HepG2 (cell line): ENCODE measurements around the gene HSPA1L. TPM values are rescaled to one million over a fixed set of nuclear protein-coding genes. Genes with fewer than 3 reads are reported as not detected.

ENCODE experiments used
- CHD4 ChIP-seq: fragments of 200-600 bp; sonication (generic); IDR thresholded peaks from 2 replicates; pipeline ENCODE4 v1.7.0; 2017; ENCODE audit warnings: mild to moderate bottlenecking, low read length, borderline replicate concordance
- EED ChIP-seq: sonication (generic); formaldehyde crosslinking; IDR thresholded peaks from 2 replicates; pipeline ENCODE4 v1.5.0; 2020; ENCODE audit warnings: mild to moderate bottlenecking, missing genetic modification reagents
- HMG20B ChIP-seq: conservative IDR thresholded peaks from 2 replicates; pipeline ENCODE4 v1.6.1; 2016; ENCODE audit warnings: missing genetic modification reagents, missing compliant biosample characterization
- MBNL3 ChIP-seq: fragments of 250-450 bp; sonication (Bioruptor Pico); conservative IDR thresholded peaks from 2 replicates; pipeline ENCODE4 v1.8.0; 2022; ENCODE audit warnings: mild to moderate bottlenecking, inconsistent platforms
- ONECUT2 ChIP-seq: sonication (generic); formaldehyde crosslinking; IDR thresholded peaks from 2 replicates; pipeline ENCODE4 v1.4.0; 2020; ENCODE audit warnings: missing genetic modification reagents
- PHF20 ChIP-seq: sonication (generic); formaldehyde crosslinking; IDR thresholded peaks from 2 replicates; pipeline ENCODE4 v1.5.0; 2020; ENCODE audit warnings: mild to moderate bottlenecking, missing genetic modification reagents
- PLSCR1 ChIP-seq: sonication (generic); formaldehyde crosslinking; IDR thresholded peaks from 2 replicates; pipeline ENCODE4 v1.5.0; 2020; ENCODE audit warnings: missing genetic modification reagents, mild to moderate bottlenecking, borderline replicate concordance
- PRMT3 ChIP-seq: sonication (generic); formaldehyde crosslinking; IDR thresholded peaks from 2 replicates; pipeline ENCODE4 v1.8.1; 2022; ENCODE audit warnings: low read depth, mild to moderate bottlenecking, moderate library complexity, missing genetic modification reagents, borderline replicate concordance
- RBM22 ChIP-seq: fragments of 200-400 bp; formaldehyde crosslinking; optimal IDR thresholded peaks from 2 replicates; pipeline ENCODE3; 2017; ENCODE audit warnings: mild to moderate bottlenecking, low read length, moderate library complexity
- RELA ChIP-seq: sonication (generic); formaldehyde crosslinking; IDR thresholded peaks from 2 replicates; pipeline ENCODE4 v1.4.0; 2020; ENCODE audit warnings: missing genetic modification reagents
- REST ChIP-seq, 2 experiments: IDR thresholded peaks; 2 replicates each; pipeline ENCODE4 v1.6.1; 2011 to 2012; ENCODE audit warnings: low read length in 2 of 2, borderline replicate concordance in 1 of 2, low read depth in 1 of 2, mild to moderate bottlenecking in 1 of 2, moderate library complexity in 1 of 2
- RFX1 ChIP-seq: fragments of 450-650 bp; IDR thresholded peaks from 2 replicates; pipeline ENCODE4 v1.6.1; 2017
- TP53 ChIP-seq: sonication (generic); formaldehyde crosslinking; conservative IDR thresholded peaks from 2 replicates; pipeline ENCODE4 v1.4.0; 2020; ENCODE audit warnings: missing genetic modification reagents
- ZBTB43 ChIP-seq: sonication (generic); formaldehyde crosslinking; conservative IDR thresholded peaks from 2 replicates; pipeline ENCODE4 v1.4.0; 2020; ENCODE audit warnings: missing genetic modification reagents
- ZNF224 ChIP-seq: sonication (generic); formaldehyde crosslinking; IDR thresholded peaks from 2 replicates; pipeline ENCODE4 v1.5.0; 2020; ENCODE audit warnings: mild to moderate bottlenecking, missing genetic modification reagents
- ZNF329 ChIP-seq: sonication (generic); formaldehyde crosslinking; IDR thresholded peaks from 2 replicates; pipeline ENCODE4 v1.9.0; 2021; ENCODE audit warnings: low read depth, mild to moderate bottlenecking, missing genetic modification reagents
- ZNF343 ChIP-seq: sonication (generic); formaldehyde crosslinking; IDR thresholded peaks from 2 replicates; pipeline ENCODE4 v1.4.0; 2020; ENCODE audit warnings: mild to moderate bottlenecking, missing genetic modification reagents
- ZNF776 ChIP-seq: sonication (generic); formaldehyde crosslinking; IDR thresholded peaks from 2 replicates; pipeline ENCODE4 v1.4.0; 2020; ENCODE audit warnings: mild to moderate bottlenecking, missing genetic modification reagents
- ZSCAN29 ChIP-seq: sonication (generic); formaldehyde crosslinking; conservative IDR thresholded peaks from 2 replicates; pipeline ENCODE4 v1.4.0; 2020; ENCODE audit warnings: mild to moderate bottlenecking, missing genetic modification reagents
- ZXDC ChIP-seq: sonication (generic); formaldehyde crosslinking; IDR thresholded peaks from 2 replicates; pipeline ENCODE4 v1.5.0; 2020; ENCODE audit warnings: mild to moderate bottlenecking, missing genetic modification reagents
- ZZZ3 ChIP-seq: sonication (generic); formaldehyde crosslinking; IDR thresholded peaks from 2 replicates; pipeline ENCODE4 v1.4.0; 2020; ENCODE audit warnings: missing genetic modification reagents, mild to moderate bottlenecking, borderline replicate concordance
- polyA plus RNA-seq, 8 experiments: library from polyadenylated mRNA; depleted of rRNA in 3 of 8; stranded (reverse) in 7 of 8; unstranded in 1 of 8; fragments of >200 nt; fragmentation: Illumina TruSeq in 4 of 8; extraction: Trizol in 4 of 8; gene quantifications; 2 replicates each; pipeline versions ENCODE4 v1.2.1 to v1.2.3, GENCODE V29; 2011 to 2016; ENCODE audit warnings: low read depth in 4 of 8, missing spikeins in 1 of 8, mixed read lengths in 1 of 8; ENCODE audit not compliant: insufficient read depth in 1 of 8
- total RNA-seq, 5 experiments: library from RNA; depleted of rRNA; stranded (reverse); fragments of >200 nt; fragmentation: Illumina TruSeq; extraction: Trizol; gene quantifications; 2 replicates each; pipeline ENCODE4 v1.2.3, GENCODE V29; 2016; ENCODE audit warnings: low read depth in 1 of 5

The HSPA1L gene
- total and polyA plus RNA-seq, 2 of the 13 experiments (the other 11 are each of a cell fraction or from before 2014, with no cell fraction given) = 0.55 to 1.0 TPM

GRCh38 chr6:31862344-31863235 is 47.5 kb upstream of the HSPA1L start, which contains the start of gene NEU1 (continued):
- TF ChIP-seq PHF20 (peak; percentile 80), ZNF224 (CRISPR knock-in tag) (peak; percentile 86), ZXDC (0 out of 2 replicates have a peak, but pooled peaks have one; percentile 89), MBNL3 (no peak), TP53 (CRISPR knock-in tag) (no peak), PLSCR1 (CRISPR knock-in tag) (no peak), PRMT3 (CRISPR knock-in tag) (no peak), ZNF329 (CRISPR knock-in tag) (0 out of 2 replicates have a peak, but pooled peaks have one; percentile 67), ZNF343 (CRISPR knock-in tag) (no peak), EED (CRISPR knock-in tag) (no peak), ONECUT2 (CRISPR knock-in tag) (0 out of 2 replicates have a peak, but pooled peaks have one; percentile 40), RBM22 (peak; percentile 88), RELA (CRISPR knock-in tag) (peak; percentile 73; the same call in 1 of the 2 replicates), CHD4 (no peak), ZNF776 (CRISPR knock-in tag) (no peak), ZZZ3 (CRISPR knock-in tag) (0 out of 2 replicates have a peak, but pooled peaks have one; percentile 53), HMG20B (CRISPR knock-in tag) (peak; percentile 33; the same call in 1 of the 2 replicates), ZSCAN29 (CRISPR knock-in tag) (0 out of 2 replicates have a peak, but pooled peaks have one; percentile 56), REST (IDR thresholded peaks at IDR 0.05; ENCODE audit: borderline replicate concordance in 1 of 2, low read depth in 1 of 2, low read length in 2 of 2) (peak in 1 of 2 experiments; percentile 81; a peak in 2 of 4 replicates), RFX1 (no peak), ZBTB43 (peak; percentile 87)
